GM12892 (cell line): ENCODE results near the gene FSTL4.

ENCODE experiments used
- POLR2A ChIP-seq: IDR thresholded peaks from 2 replicates; pipeline ENCODE4 v1.6.1; 2011; ENCODE audit warnings: low read depth, low read length, control low read depth
- POLR2AphosphoS5 ChIP-seq: IDR thresholded peaks from 2 replicates; pipeline ENCODE4 v1.6.1; 2011; ENCODE audit warnings: low read depth, low read length, control low read depth
- TAF1 ChIP-seq: IDR thresholded peaks from 2 replicates; pipeline ENCODE4 v1.6.1; 2011; ENCODE audit warnings: low read depth, mild to moderate bottlenecking, control low read depth, low read length, borderline replicate concordance

- TF ChIP-seq POLR2A (no peak), POLR2AphosphoS5 (no peak), TAF1 (no peak)
These were observed 271.5 kb downstream of the FSTL4 start for GRCh38 chr5:133340822-133341221.
